Measurements from ENCODE around the gene APBB2.

DNA sequence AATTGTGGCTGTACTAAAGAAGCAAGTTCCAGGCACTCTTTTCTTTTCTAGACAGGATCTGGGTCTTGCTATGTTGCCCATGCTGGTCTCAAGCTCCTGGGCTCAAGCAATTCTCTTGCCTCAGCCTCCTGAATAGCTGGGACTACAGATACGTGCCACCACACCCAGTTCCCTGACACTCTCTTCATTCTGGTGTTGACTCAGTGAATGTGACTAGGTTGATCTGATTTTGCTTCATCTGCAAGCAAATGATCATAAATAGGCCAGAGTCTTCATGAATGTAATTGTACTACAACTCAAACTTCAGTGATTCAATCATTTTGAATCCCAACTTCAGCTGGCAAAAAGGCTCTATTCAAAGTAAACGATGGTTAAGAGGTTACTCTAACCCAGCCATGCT, 78.5 kb downstream of the APBB2 start:
- TF ChIP-seq, protein P1, sequence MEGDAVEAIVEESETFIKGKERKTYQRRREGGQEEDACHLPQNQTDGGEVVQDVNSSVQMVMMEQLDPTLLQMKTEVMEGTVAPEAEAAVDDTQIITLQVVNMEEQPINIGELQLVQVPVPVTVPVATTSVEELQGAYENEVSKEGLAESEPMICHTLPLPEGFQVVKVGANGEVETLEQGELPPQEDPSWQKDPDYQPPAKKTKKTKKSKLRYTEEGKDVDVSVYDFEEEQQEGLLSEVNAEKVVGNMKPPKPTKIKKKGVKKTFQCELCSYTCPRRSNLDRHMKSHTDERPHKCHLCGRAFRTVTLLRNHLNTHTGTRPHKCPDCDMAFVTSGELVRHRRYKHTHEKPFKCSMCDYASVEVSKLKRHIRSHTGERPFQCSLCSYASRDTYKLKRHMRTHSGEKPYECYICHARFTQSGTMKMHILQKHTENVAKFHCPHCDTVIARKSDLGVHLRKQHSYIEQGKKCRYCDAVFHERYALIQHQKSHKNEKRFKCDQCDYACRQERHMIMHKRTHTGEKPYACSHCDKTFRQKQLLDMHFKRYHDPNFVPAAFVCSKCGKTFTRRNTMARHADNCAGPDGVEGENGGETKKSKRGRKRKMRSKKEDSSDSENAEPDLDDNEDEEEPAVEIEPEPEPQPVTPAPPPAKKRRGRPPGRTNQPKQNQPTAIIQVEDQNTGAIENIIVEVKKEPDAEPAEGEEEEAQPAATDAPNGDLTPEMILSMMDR (IDR thresholded peaks at IDR 0.05): no peak
- TF ChIP-seq POLR2A (IDR thresholded peaks at IDR 0.05): no peak

All from heart left ventricle (tissue), 13 donors.